ENCODE measurements around the gene CCL8. TPM values are rescaled to one million over a fixed set of nuclear protein-coding genes. Genes with fewer than 3 reads are reported as not detected.
"Not testable (repeated sequence)": the region's sequence is repeated elsewhere in the genome, so short reads cannot be mapped to it uniquely, and the experiment has no call there.

CCL8 gene
- total and polyA plus RNA-seq, 4 experiments from 2014 or later: not detected

DNA sequence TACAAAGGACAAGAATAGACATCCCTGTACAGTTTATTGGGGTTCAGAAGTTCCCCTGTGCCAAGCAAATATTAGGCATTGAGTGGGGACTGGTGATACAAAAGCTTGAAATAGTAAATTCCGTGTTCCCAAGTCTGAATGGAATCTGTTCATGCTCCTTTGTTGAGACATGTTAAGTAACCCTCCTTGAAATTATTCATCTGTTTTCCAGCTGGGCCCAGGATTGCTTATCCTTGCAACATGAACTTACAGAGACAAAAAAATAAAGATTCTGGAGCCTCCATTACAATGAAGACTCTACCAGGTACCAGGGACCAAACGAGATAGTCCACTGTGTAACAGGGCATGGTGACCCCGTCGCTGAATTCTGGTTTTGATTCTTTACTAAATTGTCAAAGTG lies 6.1 kb upstream of the CCL8 start:
- no peaks in the 10 kb centered on the region for H3K27me3 ChIP-seq (ENCODE audit: insufficient read depth, low read length)
- H3K9me3 ChIP-seq (ENCODE audit: control insufficient read depth in 1 of 2, low read length in 2 of 2): no peaks in the 10 kb centered on the region
- ChIA-PET CTCF (ENCODE audit: partially characterized antibody) (no interaction called here), POLR2A (ENCODE audit: partially characterized antibody) (no interaction called here)
- intact Hi-C loops (cut with micrococcal nuclease): no loop called here
- peaks cover 16 to 21% of the 10 kb centered on the region in 2 donors for H3K27me3 Mint-ChIP-seq
- DNase-seq: no peak
- no peak overlapping the region for H3K27ac ChIP-seq (ENCODE audit: low read depth, low read length)
- no peak overlapping the region for H3K27ac Mint-ChIP-seq
- no peaks in the 10 kb centered on the region for H3K36me3 ChIP-seq (ENCODE audit: insufficient read depth, low read length)
- H3K36me3 Mint-ChIP-seq: no peaks in the 10 kb centered on the region
- H3K4me1 Mint-ChIP-seq: no peaks in the 10 kb centered on the region
- no peaks in the 10 kb centered on the region for H3K4me1 ChIP-seq (ENCODE audit: insufficient read depth, low read length)
- peaks cover 0 to 5% (median 0%) of the 10 kb centered on the region in 8 donors for H3K9me3 Mint-ChIP-seq
- H3K4me3 Mint-ChIP-seq: no peak overlapping the region
- H3K4me3 ChIP-seq (ENCODE audit: low read length in 2 of 2): no peak overlapping the region

DNA sequence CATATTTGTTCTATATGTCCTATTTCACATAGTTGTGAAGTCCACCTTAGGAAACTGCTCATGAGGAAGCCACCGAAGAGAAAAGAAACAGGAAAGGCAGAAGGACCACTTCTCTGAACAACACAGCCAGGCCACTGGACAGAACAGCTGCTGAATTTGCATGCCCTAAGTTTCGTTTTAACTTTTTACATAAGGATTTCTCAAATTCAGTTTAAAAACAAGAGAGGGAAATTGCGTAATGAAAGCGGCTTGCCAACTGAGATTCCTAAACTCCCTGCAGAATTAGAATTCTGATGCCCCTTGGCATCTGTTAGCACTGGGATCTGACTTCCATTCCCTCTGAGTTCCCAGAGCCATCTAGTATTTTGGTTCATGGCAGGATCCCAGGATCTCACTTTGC lies 5.0 kb upstream of the CCL8 start:
- Mint-ChIP-seq H3K4me1 (no peaks in the 10 kb centered on the region), H3K36me3 (no peaks in the 10 kb centered on the region), H3K9me3 (peaks cover 0 to 5% (median 0%) of the 10 kb centered on the region in 8 donors), H3K27ac (no peak overlapping the region), H3K27me3 (peaks cover 16 to 22% of the 10 kb centered on the region in 2 donors), H3K4me3 (no peak overlapping the region)
- H3K36me3 ChIP-seq (ENCODE audit: insufficient read depth, low read length): no peaks in the 10 kb centered on the region
- H3K27me3 ChIP-seq (ENCODE audit: insufficient read depth, low read length): no peaks in the 10 kb centered on the region
- intact Hi-C loops (cut with micrococcal nuclease): no loop called here
- ChIA-PET POLR2A (ENCODE audit: partially characterized antibody) (no interaction called here), CTCF (ENCODE audit: partially characterized antibody) (no interaction called here)
- H3K27ac ChIP-seq (ENCODE audit: low read depth, low read length): no peak overlapping the region
- H3K4me3 ChIP-seq (ENCODE audit: low read length in 2 of 2): no peak overlapping the region
- H3K9me3 ChIP-seq (ENCODE audit: control insufficient read depth in 1 of 2, low read length in 2 of 2): no peaks in the 10 kb centered on the region
- H3K4me1 ChIP-seq (ENCODE audit: insufficient read depth, low read length): no peaks in the 10 kb centered on the region
- DNase-seq: no peak

DNA sequence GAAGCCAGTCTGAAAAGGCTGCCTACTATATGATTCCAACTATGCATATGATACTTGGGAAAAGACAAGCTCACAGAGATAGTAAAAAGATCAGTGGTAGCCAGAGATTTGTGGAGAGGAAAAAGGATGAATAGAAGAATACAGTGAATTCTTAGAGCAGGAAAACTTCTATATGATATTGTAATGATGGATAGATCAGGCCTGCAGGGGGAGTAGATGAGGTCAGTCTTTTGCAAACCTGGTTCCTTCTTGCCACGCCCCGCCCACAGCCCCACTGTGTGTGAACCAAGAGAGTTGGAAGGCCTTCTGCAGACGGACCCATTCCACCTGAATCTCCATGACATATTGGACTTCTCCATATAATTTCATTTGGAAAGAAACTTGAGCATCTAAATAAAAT lies 761 bp upstream of the CCL8 start:
- Mint-ChIP-seq H3K4me1 (no peaks in the 10 kb centered on the region), H3K36me3 (no peaks in the 10 kb centered on the region), H3K4me3 (no peak overlapping the region), H3K27ac (no peak overlapping the region), H3K9me3 (peaks cover 0 to 5% (median 0%) of the 10 kb centered on the region in 8 donors), H3K27me3 (peaks cover 7 to 13% of the 10 kb centered on the region in 2 donors)
- Histone ChIP-seq H3K36me3 (ENCODE audit: insufficient read depth, low read length) (no peaks in the 10 kb centered on the region), H3K27ac (ENCODE audit: low read depth, low read length) (no peak overlapping the region), H3K27me3 (ENCODE audit: insufficient read depth, low read length) (no peaks in the 10 kb centered on the region), H3K4me3 (ENCODE audit: low read length in 2 of 2) (no peak overlapping the region), H3K4me1 (ENCODE audit: insufficient read depth, low read length) (no peaks in the 10 kb centered on the region), H3K9me3 (ENCODE audit: control insufficient read depth in 1 of 2, low read length in 2 of 2) (no peaks in the 10 kb centered on the region)
- ChIA-PET CTCF (ENCODE audit: partially characterized antibody) (no interaction called here), POLR2A (ENCODE audit: partially characterized antibody) (no interaction called here)
- intact Hi-C loops (cut with micrococcal nuclease): no loop called here
- DNase-seq: no peak

DNA sequence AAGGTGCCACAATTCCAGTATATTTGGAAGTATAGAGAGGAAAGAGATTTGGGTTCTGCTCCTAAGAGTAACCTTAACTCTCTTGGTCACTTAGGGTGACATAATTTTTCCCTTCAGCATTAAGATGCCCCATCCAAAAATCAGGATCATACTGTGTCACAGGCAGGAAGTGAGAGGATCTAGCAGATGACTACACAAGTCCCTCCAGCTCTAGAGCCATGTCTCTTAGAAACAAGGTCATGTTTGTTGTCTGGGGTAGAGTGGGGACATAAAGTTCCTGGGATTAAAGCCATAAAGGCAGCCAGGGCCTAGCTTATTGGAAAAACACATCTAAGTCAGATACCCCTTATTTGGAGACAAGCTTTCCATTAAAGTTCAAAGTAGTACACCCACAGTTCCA lies 2.7 kb downstream of the CCL8 start:
- Mint-ChIP-seq H3K4me3 (no peak overlapping the region), H3K9me3 (peaks cover 0 to 25% (median 14%) of the 10 kb centered on the region in 8 donors), H3K27me3 (peaks cover 7 to 8% of the 10 kb centered on the region in 2 donors), H3K27ac (no peak overlapping the region), H3K4me1 (no peaks in the 10 kb centered on the region), H3K36me3 (peaks cover 0 to 5% of the 10 kb centered on the region in 2 donors)
- Histone ChIP-seq H3K27me3 (ENCODE audit: insufficient read depth, low read length) (no peaks in the 10 kb centered on the region), H3K9me3 (ENCODE audit: control insufficient read depth in 1 of 2, low read length in 2 of 2) (no peaks in the 10 kb centered on the region), H3K4me1 (ENCODE audit: insufficient read depth, low read length) (no peaks in the 10 kb centered on the region), H3K27ac (ENCODE audit: low read depth, low read length) (no peak overlapping the region), H3K36me3 (ENCODE audit: insufficient read depth, low read length) (no peaks in the 10 kb centered on the region), H3K4me3 (ENCODE audit: low read length in 2 of 2) (no peak overlapping the region)
- DNase-seq: no peak
- CTCF ChIA-PET (ENCODE audit: partially characterized antibody): interaction anchor here (1.1 kb wide), 1 partner anchor 11 kb away, joined by 4 read pairs; no protein-coding TSS in a partner anchor
- POLR2A ChIA-PET (ENCODE audit: partially characterized antibody): no interaction called here
- intact Hi-C loops (cut with micrococcal nuclease): no loop called here

DNA sequence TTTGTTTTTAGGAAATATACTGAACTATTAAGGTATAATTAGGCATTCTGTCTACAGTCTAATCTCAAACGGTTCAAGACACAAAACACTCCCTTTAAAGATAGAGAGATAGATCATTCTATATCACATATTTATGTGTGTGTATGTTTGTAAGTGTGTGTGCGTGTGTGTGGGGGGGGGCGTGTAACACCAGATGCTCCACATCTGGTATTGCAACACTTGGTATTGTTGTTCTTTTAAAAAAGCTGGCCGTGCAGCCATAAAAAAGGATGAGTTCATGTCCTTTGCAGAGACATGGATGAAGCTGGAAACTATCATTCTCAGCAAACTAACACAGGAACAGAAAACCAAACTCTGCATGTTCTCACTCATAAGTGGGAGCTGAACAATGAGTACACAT lies 8.3 kb downstream of the CCL8 start:
- H3K4me1 Mint-ChIP-seq; H3K4me3 Mint-ChIP-seq; H3K27me3 ChIP-seq (ENCODE audit: insufficient read depth, low read length); H3K9me3 ChIP-seq (ENCODE audit: control insufficient read depth in 1 of 2, low read length in 2 of 2); H3K27ac Mint-ChIP-seq; intact Hi-C loops (cut with micrococcal nuclease); H3K36me3 ChIP-seq (ENCODE audit: insufficient read depth, low read length); H3K4me1 ChIP-seq (ENCODE audit: insufficient read depth, low read length); H3K27ac ChIP-seq (ENCODE audit: low read depth, low read length); POLR2A ChIA-PET (ENCODE audit: partially characterized antibody); H3K4me3 ChIP-seq (ENCODE audit: low read length in 2 of 2); H3K36me3 Mint-ChIP-seq; DNase-seq; H3K27me3 Mint-ChIP-seq; CTCF ChIA-PET (ENCODE audit: partially characterized antibody): not testable (repeated sequence)
- peaks cover 0 to 25% (median 12%) of the 10 kb centered on the region in 8 donors for H3K9me3 Mint-ChIP-seq

DNA sequence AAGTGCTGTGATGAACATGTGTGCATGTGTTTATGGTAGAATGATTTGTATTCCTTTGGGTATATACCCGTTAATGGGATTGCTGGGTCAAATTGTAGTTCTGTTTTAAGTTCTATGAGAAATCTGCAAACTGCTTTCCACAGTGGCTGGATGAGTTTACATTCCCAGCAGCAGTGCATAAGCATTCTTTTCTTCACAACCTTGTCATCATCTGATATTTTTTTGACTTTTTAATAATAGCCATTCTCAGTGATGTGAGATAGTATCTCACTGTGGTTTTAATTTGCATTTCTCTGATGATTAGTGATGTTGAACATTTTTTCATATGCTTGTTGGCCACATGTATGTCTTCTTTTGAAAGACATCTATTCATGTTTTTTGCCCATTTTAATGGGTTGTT lies 18.5 kb downstream of the CCL8 start:
- H3K4me1 Mint-ChIP-seq: no peaks in the 10 kb centered on the region
- no peak overlapping the region for H3K27ac Mint-ChIP-seq
- H3K36me3 Mint-ChIP-seq: no peaks in the 10 kb centered on the region
- no peaks in the 10 kb centered on the region for H3K9me3 ChIP-seq (ENCODE audit: control insufficient read depth in 1 of 2, low read length in 2 of 2)
- H3K4me3 Mint-ChIP-seq: no peak overlapping the region
- no peaks in the 10 kb centered on the region for H3K4me1 ChIP-seq (ENCODE audit: insufficient read depth, low read length)
- POLR2A ChIA-PET (ENCODE audit: partially characterized antibody): no interaction called here
- DNase-seq: no peak
- H3K27me3 Mint-ChIP-seq: peaks cover 27 to 31% of the 10 kb centered on the region in 2 donors
- intact Hi-C loops (cut with micrococcal nuclease): no loop called here
- peaks cover 11% of the 10 kb centered on the region for H3K27me3 ChIP-seq (ENCODE audit: insufficient read depth, low read length)
- H3K9me3 Mint-ChIP-seq: peaks cover 0 to 11% (median 4%) of the 10 kb centered on the region in 8 donors
- no peak overlapping the region for H3K27ac ChIP-seq (ENCODE audit: low read depth, low read length)
- H3K4me3 ChIP-seq (ENCODE audit: low read length in 2 of 2): no peak overlapping the region
- CTCF ChIA-PET (ENCODE audit: partially characterized antibody): no interaction called here
- no peaks in the 10 kb centered on the region for H3K36me3 ChIP-seq (ENCODE audit: insufficient read depth, low read length)

DNA sequence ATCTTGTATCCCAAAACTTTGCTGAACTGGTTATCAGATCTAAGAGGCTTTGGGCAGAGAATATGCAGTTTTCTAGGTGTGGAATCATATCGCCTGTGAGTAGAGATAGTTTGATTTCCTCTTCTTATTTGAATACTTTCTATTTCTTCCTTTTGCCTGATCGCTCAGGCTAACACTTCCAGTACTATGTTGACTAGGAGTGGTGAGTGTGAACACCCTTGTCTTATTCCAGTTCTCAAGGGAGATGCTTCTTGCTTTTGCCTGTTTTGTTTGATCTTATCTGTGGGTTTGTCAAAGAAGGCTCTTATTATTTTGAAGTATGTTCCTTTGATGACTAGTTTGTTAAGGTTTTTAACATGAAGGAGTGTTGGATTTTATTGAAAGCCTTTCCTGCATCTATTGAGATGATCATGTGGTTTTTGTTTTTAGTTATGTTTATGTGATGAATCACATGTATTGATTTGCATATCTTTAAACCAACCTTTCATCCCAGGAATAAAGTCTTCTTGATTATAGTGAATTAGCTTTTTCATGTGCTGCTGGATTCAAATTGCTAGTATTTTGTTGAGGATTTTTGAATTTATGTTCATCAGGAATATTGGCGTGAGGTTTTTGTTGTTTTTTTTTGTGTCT lies 20.0 kb downstream of the CCL8 start:
- no peaks in the 10 kb centered on the region for H3K4me1 ChIP-seq (ENCODE audit: insufficient read depth, low read length)
- ChIA-PET CTCF (ENCODE audit: partially characterized antibody) (no interaction called here), POLR2A (ENCODE audit: partially characterized antibody) (no interaction called here)
- Mint-ChIP-seq H3K9me3 (peaks cover 0 to 11% (median 4%) of the 10 kb centered on the region in 8 donors), H3K36me3 (no peaks in the 10 kb centered on the region), H3K27me3 (peaks cover 39 to 41% of the 10 kb centered on the region in 2 donors), H3K27ac (no peak overlapping the region), H3K4me3 (no peak overlapping the region), H3K4me1 (no peaks in the 10 kb centered on the region)
- no peak for DNase-seq
- no peaks in the 10 kb centered on the region for H3K9me3 ChIP-seq (ENCODE audit: control insufficient read depth in 1 of 2, low read length in 2 of 2)
- H3K27ac ChIP-seq (ENCODE audit: low read depth, low read length): no peak overlapping the region
- H3K4me3 ChIP-seq (ENCODE audit: low read length in 2 of 2): no peak overlapping the region
- no peaks in the 10 kb centered on the region for H3K36me3 ChIP-seq (ENCODE audit: insufficient read depth, low read length)
- intact Hi-C loops (cut with micrococcal nuclease): no loop called here
- H3K27me3 ChIP-seq (ENCODE audit: insufficient read depth, low read length): peaks cover 11% of the 10 kb centered on the region

DNA sequence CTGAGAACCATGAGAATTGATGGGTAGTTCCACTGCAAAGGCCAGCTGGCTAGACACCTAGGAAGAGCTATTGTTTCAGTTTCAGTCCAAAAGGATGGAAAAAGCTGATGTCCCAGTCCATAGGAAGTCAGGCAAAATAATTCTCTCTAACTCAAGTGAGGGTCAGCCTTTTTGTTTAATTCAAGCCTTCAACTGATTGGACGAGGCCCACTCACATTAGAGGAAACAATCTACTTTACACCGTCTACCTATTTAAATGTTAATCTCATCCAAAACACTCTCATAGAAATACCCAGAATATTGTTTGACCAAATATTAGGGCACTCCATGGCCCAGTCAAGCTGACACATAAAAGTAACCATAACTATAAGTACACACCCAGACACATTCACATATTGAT lies 22.7 kb downstream of the CCL8 start:
- ChIA-PET POLR2A (ENCODE audit: partially characterized antibody) (no interaction called here), CTCF (ENCODE audit: partially characterized antibody) (no interaction called here)
- H3K36me3 Mint-ChIP-seq: no peaks in the 10 kb centered on the region
- H3K27me3 Mint-ChIP-seq: peaks cover 32 to 35% of the 10 kb centered on the region in 2 donors
- H3K4me1 ChIP-seq (ENCODE audit: insufficient read depth, low read length): no peaks in the 10 kb centered on the region
- peaks cover 0 to 2% (median 0%) of the 10 kb centered on the region in 8 donors for H3K9me3 Mint-ChIP-seq
- no peaks in the 10 kb centered on the region for H3K9me3 ChIP-seq (ENCODE audit: control insufficient read depth in 1 of 2, low read length in 2 of 2)
- no peak for DNase-seq
- H3K4me3 Mint-ChIP-seq: no peak overlapping the region
- H3K27ac ChIP-seq (ENCODE audit: low read depth, low read length): no peak overlapping the region
- H3K4me3 ChIP-seq (ENCODE audit: low read length in 2 of 2): no peak overlapping the region
- H3K4me1 Mint-ChIP-seq: no peaks in the 10 kb centered on the region
- intact Hi-C loops (cut with micrococcal nuclease): no loop called here
- H3K27ac Mint-ChIP-seq: no peak overlapping the region
- H3K27me3 ChIP-seq (ENCODE audit: insufficient read depth, low read length): peaks cover 11% of the 10 kb centered on the region
- H3K36me3 ChIP-seq (ENCODE audit: insufficient read depth, low read length): no peaks in the 10 kb centered on the region
